GM12878 (cell line): ENCODE data around the gene APEX2. TPM values are rescaled to one million over a fixed set of nuclear protein-coding genes. Genes with fewer than 3 reads are reported as not detected.

ENCODE experiments used
- ATAC-seq: fragments of 200-7000 bp; cut with Tn5 transposase; 3 replicates; pipeline ENCODE4 v1.9.1; 2020; ENCODE audit warnings: mild to moderate bottlenecking, moderate library complexity
- BruUV-seq: library from RNA; stranded (reverse); fragments of 400-500 nt; replicated peaks from 2 replicates; lab custom pipeline; 2021; lab: Mats Ljungman, UMichigan
- CTCF ChIA-PET: fragments of 300-600 bp; sonication (Branson Sonifier 250); formaldehyde crosslinking; extraction: SDS; loops from one replicate; lab custom pipeline; 2021; ENCODE audit warnings: inconsistent platforms; lab: Yijun Ruan, JAX
- POLR2A ChIA-PET: fragments of 350-600 bp; formaldehyde crosslinking; extraction: SDS; loops from one replicate; lab custom pipeline; 2021; ENCODE audit warnings: inconsistent platforms; lab: Charles Lee
- RAD21 ChIA-PET: fragments of 300-600 bp; sonication (Branson Sonifier 250); formaldehyde crosslinking; loops from one replicate; lab custom pipeline; 2023; ENCODE audit warnings: antibody characterized with exemption; ENCODE audit not compliant: unreplicated experiment; lab: Charles Lee
- SMC1A ChIA-PET: fragments of 300-600 bp; sonication (Branson Sonifier 250); formaldehyde crosslinking; loops from one replicate; lab custom pipeline; 2023; ENCODE audit not compliant: unreplicated experiment, uncharacterized antibody; lab: Charles Lee
- DNase-seq: peaks from one replicate; pipeline ENCODE4 v3.0.0-alpha.2; 2011; ENCODE audit warnings: low read depth, low spot score
- FAIRE-seq: peaks from 3 replicates; lab custom pipeline; 2011; peaks lifted over from hg19 to GRCh38; lab: Jason Lieb, UNC
- H2AFZ ChIP-seq: 2 replicates; pipeline ENCODE4 v1.6.0; 2011; ENCODE audit warnings: low read depth, low read length, control low read depth; ENCODE audit not compliant: control insufficient read depth
- H3K27ac ChIP-seq: 2 replicates; pipeline ENCODE4 v1.5.1; 2011; ENCODE audit warnings: control low read depth; ENCODE audit not compliant: control insufficient read depth, insufficient read depth
- H3K27me3 ChIP-seq, 2 experiments: replicated peaks in 1 of 2; 2 replicates each; pipeline versions ENCODE4 v1.6.0 to v1.6.1; 2011; ENCODE audit warnings: low read length in 1 of 2; ENCODE audit not compliant: control insufficient read depth in 2 of 2, insufficient read depth in 2 of 2
- H3K36me3 ChIP-seq, 2 experiments: 2 replicates each; pipeline ENCODE4 v1.5.1; 2011; ENCODE audit warnings: low read length in 1 of 2; ENCODE audit not compliant: control insufficient read depth in 2 of 2, insufficient read depth in 2 of 2
- H3K4me1 ChIP-seq: 2 replicates; pipeline ENCODE4 v1.6.1; 2011; ENCODE audit warnings: mild to moderate bottlenecking, low read length, moderate library complexity, mixed read lengths; ENCODE audit not compliant: control insufficient read depth, insufficient read depth
- H3K4me2 ChIP-seq: 2 replicates; pipeline ENCODE4 v1.6.0; 2011; ENCODE audit warnings: control low read depth; ENCODE audit not compliant: control insufficient read depth, insufficient read depth
- H3K4me3 ChIP-seq: fragments of 200-600 bp; sonication (generic); 2 replicates; pipeline ENCODE4 v1.5.1; 2016
- H3K79me2 ChIP-seq: 2 replicates; pipeline ENCODE4 v1.6.0; 2011; ENCODE audit warnings: low read length; ENCODE audit not compliant: control insufficient read depth, insufficient read depth
- H3K9ac ChIP-seq: 2 replicates; pipeline ENCODE4 v1.8.0; 2011; ENCODE audit warnings: low read length, control low read depth, mixed read lengths; ENCODE audit not compliant: control insufficient read depth, insufficient read depth
- H3K9me3 ChIP-seq: replicated peaks from 3 replicates; pipeline ENCODE4 v1.5.1; 2011; ENCODE audit warnings: mild to moderate bottlenecking, low read length; ENCODE audit not compliant: control insufficient read depth, insufficient read depth
- H4K20me1 ChIP-seq: 2 replicates; pipeline ENCODE4 v1.6.0; 2011; ENCODE audit not compliant: control insufficient read depth, insufficient read depth
- CBX3 ChIP-seq: fragments of 200-600 bp; sonication (generic); IDR thresholded peaks from 2 replicates; pipeline ENCODE4 v1.6.1; 2016; ENCODE audit warnings: low read depth, borderline replicate concordance
- CEBPZ ChIP-seq: fragments of 150-350 bp; IDR thresholded peaks from 2 replicates; pipeline ENCODE4 v1.6.1; 2016; ENCODE audit warnings: low read depth, low read length
- CTCF ChIP-seq, 3 experiments: IDR thresholded peaks in 2 of 3; conservative IDR thresholded peaks in 1 of 3; 2 replicates each; pipeline ENCODE4 v1.5.1; 2011; ENCODE audit warnings: low read depth in 3 of 3, low read length in 3 of 3, mild to moderate bottlenecking in 3 of 3, control low read depth in 2 of 3, moderate library complexity in 2 of 3, inconsistent platforms in 1 of 3, mixed read lengths in 1 of 3; ENCODE audit not compliant: control insufficient read depth in 2 of 3, insufficient read depth in 1 of 3; ENCODE audit errors: extremely low read depth in 1 of 3
- ESRRA ChIP-seq: IDR thresholded peaks from 2 replicates; pipeline ENCODE4 v1.6.1; 2012; ENCODE audit warnings: mild to moderate bottlenecking, low read length, improper control_type of control experiment
- HCFC1 ChIP-seq: fragments of 150-350 bp; IDR thresholded peaks from 2 replicates; pipeline ENCODE4 v1.6.1; 2014; ENCODE audit warnings: low read length
- JUNB ChIP-seq: IDR thresholded peaks from 2 replicates; pipeline ENCODE4 v1.6.1; 2016; ENCODE audit warnings: antibody characterized with exemption, mild to moderate bottlenecking
- MAX ChIP-seq: IDR thresholded peaks from 2 replicates; pipeline ENCODE4 v1.6.1; 2012; ENCODE audit warnings: low read depth, low read length, improper control_type of control experiment
- MEF2B ChIP-seq: fragments of 450-650 bp; IDR thresholded peaks from 2 replicates; pipeline ENCODE4 v1.6.1; 2018; ENCODE audit warnings: mild to moderate bottlenecking, moderate library complexity; ENCODE audit not compliant: partially characterized antibody, poor library complexity, severe bottlenecking
- MYB ChIP-seq: fragments of 150-350 bp; IDR thresholded peaks from 2 replicates; pipeline ENCODE4 v1.6.1; 2014; ENCODE audit warnings: mild to moderate bottlenecking, low read depth, low read length, borderline replicate concordance
- NFIC ChIP-seq: IDR thresholded peaks from 2 replicates; pipeline ENCODE4 v1.6.1; 2012; ENCODE audit warnings: low read depth, mild to moderate bottlenecking, inconsistent platforms, low read length, moderate library complexity
- RAD51 ChIP-seq: fragments of 450-650 bp; IDR thresholded peaks from 2 replicates; pipeline ENCODE4 v1.6.1; 2016; ENCODE audit warnings: moderate library complexity, mild to moderate bottlenecking, inconsistent platforms
- USF1 ChIP-seq: IDR thresholded peaks from 2 replicates; pipeline ENCODE4 v1.6.1; 2011; ENCODE audit warnings: borderline replicate concordance, low read depth, mild to moderate bottlenecking, moderate library complexity, mixed read lengths, low read length; ENCODE audit not compliant: insufficient read depth; ENCODE audit errors: extremely low read length
- WGBS: methylation state at CpG from one replicate; pipeline ENCODE4 v1.1.6; 2016; ENCODE audit warnings: low lambda C conversion rate; ENCODE audit not compliant: insufficient replicate concordance, insufficient coverage; ENCODE audit errors: missing lambda C conversion rate; 5-methylcytosine and 5-hydroxymethylcytosine counted together
- in situ Hi-C: fragments of 300-500 bp; cut with MboI; formaldehyde crosslinking; loops from 9 replicates; pipeline ENCODE4 v1.14.3; 2018; ENCODE audit warnings: mixed read lengths
- intact Hi-C: fragments of 100-400 bp; cut with micrococcal nuclease; formaldehyde crosslinking; loops from one replicate; pipeline ENCODE4 v1.14.2; 2022; ENCODE audit not compliant: unreplicated experiment
- polyA plus RNA-seq, 11 experiments: library from polyadenylated mRNA; depleted of rRNA in 4 of 11; unstranded in 6 of 11; stranded (reverse) in 5 of 11; fragments of >200 nt; fragmentation: Nextera tagmentation in 4 of 11; fragmentation: Illumina TruSeq in 1 of 11; extraction: Ambion mirVana in 4 of 11; extraction: Trizol in 1 of 11; gene quantifications; 1 replicate in 1 of 11; 2 replicates in 10 of 11; pipeline versions ENCODE4 v1.2.1 to v1.2.3, GENCODE V29; 2011 to 2016; ENCODE audit warnings: inconsistent platforms in 2 of 11, missing spikeins in 2 of 11, low read depth in 1 of 11
- total RNA-seq, 4 experiments: library from RNA; depleted of rRNA in 3 of 4; stranded (reverse); fragments of >200 nt in 3 of 4; fragmentation: Illumina TruSeq in 1 of 4; extraction: Trizol in 1 of 4; gene quantifications; 2 replicates each; pipeline versions ENCODE4 v1.2.1 to v1.2.3, GENCODE V29; 2013 to 2021
- TF ChIP-seq, protein P1 (sequence below): IDR thresholded peaks from 2 replicates; pipeline ENCODE4 v1.6.1; 2012; ENCODE audit warnings: mild to moderate bottlenecking, low read depth, low read length

The APEX2 gene
- total and polyA plus RNA-seq, 10 of the 15 experiments (the other 5 are each of a cell fraction or from before 2014, with no cell fraction given) = 14.9 to 51.7 (median 35.6) TPM

GRCh38 chrX:55004231-55004630, 4.1 kb downstream of the APEX2 start:
- in situ Hi-C loops (loop anchor here (10.0 kb wide), 1 partner anchor 369 kb away; no protein-coding TSS in a partner anchor), intact Hi-C loops (loop anchor here (5.0 kb wide), 2 partner anchors 158 to 197 kb away; partner anchors contain the start of gene MAGED2)
- CTCF ChIA-PET = no interaction called here
- Histone ChIP-seq H3K4me3 (no peak overlapping the region), H3K27ac (no peak overlapping the region), H3K27me3 (no peaks in the 10 kb centered on the region), H4K20me1 (no peaks in the 10 kb centered on the region), H3K79me2 (peaks cover 18% of the 10 kb centered on the region), H3K4me1 (no peaks in the 10 kb centered on the region), H3K4me2 (no peak overlapping the region), H2AFZ (no peak overlapping the region), H3K36me3 (peaks cover 1 to 4% of the 10 kb centered on the region in 2 experiments; a peak in 2 of 4 replicates), H3K9ac (no peak overlapping the region), H3K9me3 (no peaks in the 10 kb centered on the region)
- no peak for DNase-seq
- SMC1A ChIA-PET = no interaction called here
- RAD21 ChIA-PET = no interaction called here
- POLR2A ChIA-PET = no interaction called here
- no TSS peak for BruUV-seq
- ATAC-seq = no peak
- FAIRE-seq = no peak
- 38% methylated on average over 1 of the region's 1 CpG for WGBS
- TF ChIP-seq CEBPZ (no peak), JUNB (no peak), MEF2B (no peak), USF1 (no peak), HCFC1 (no peak), MYB (no peak), NFIC (no peak), ESRRA (no peak), CTCF (IDR thresholded peaks at IDR 0.05 in 2 of 3, conservative IDR thresholded peaks at IDR 0.05 in 1 of 3; ENCODE audit: control insufficient read depth in 2 of 3, extremely low read depth in 1 of 3, insufficient read depth in 1 of 3, low read depth in 3 of 3, low read length in 3 of 3) (no peak), RAD51 (no peak), CBX3 (no peak), MAX (no peak)
- TF ChIP-seq, protein P1, sequence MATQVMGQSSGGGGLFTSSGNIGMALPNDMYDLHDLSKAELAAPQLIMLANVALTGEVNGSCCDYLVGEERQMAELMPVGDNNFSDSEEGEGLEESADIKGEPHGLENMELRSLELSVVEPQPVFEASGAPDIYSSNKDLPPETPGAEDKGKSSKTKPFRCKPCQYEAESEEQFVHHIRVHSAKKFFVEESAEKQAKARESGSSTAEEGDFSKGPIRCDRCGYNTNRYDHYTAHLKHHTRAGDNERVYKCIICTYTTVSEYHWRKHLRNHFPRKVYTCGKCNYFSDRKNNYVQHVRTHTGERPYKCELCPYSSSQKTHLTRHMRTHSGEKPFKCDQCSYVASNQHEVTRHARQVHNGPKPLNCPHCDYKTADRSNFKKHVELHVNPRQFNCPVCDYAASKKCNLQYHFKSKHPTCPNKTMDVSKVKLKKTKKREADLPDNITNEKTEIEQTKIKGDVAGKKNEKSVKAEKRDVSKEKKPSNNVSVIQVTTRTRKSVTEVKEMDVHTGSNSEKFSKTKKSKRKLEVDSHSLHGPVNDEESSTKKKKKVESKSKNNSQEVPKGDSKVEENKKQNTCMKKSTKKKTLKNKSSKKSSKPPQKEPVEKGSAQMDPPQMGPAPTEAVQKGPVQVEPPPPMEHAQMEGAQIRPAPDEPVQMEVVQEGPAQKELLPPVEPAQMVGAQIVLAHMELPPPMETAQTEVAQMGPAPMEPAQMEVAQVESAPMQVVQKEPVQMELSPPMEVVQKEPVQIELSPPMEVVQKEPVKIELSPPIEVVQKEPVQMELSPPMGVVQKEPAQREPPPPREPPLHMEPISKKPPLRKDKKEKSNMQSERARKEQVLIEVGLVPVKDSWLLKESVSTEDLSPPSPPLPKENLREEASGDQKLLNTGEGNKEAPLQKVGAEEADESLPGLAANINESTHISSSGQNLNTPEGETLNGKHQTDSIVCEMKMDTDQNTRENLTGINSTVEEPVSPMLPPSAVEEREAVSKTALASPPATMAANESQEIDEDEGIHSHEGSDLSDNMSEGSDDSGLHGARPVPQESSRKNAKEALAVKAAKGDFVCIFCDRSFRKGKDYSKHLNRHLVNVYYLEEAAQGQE = no peak
